ENCODE results near the gene CDH4. TPM values are rescaled to one million over a fixed set of nuclear protein-coding genes. Genes with fewer than 3 reads are reported as not detected.

Gene CDH4
- total RNA-seq, 2 experiments from 2014 or later: not detected

DNA sequence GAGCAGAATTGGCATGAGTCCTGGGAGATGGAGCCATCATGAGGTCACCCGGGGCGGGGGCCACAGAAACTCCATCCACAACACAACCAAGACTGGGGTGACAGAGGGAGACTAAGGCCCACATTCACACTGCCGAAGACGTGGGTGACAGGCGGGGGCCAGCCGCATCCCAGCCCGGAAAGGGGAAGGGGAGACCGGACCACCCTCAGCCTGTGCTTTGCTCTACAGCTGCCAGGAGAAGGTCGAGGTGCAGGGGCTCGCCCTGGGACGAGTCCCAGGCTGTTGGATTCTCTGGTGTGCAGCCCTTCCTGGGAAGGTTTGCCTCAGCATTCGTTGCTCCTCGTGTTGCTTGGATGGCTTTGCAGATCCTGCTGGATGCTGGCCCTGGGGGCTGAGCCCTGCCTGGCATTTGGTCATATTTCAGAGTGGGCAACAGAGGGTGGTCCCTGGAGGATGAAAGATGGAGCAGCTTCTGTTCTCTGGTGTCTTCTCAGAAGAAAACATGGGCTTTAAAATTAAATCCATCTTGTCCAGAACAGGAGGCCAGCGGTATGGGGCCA, 484.8 kb downstream of the CDH4 start:
- Histone ChIP-seq H4K20me1 (ENCODE audit: insufficient read depth, low read length) (no peaks in the 10 kb centered on the region), H3K4me3 (ENCODE audit: low read depth, low read length, poor library complexity, severe bottlenecking) (no peak overlapping the region), H3K9me2 (ENCODE audit: insufficient read depth, low read length) (no peaks in the 10 kb centered on the region), H3K79me2 (ENCODE audit: insufficient read depth, low read depth, low read length) (no peaks in the 10 kb centered on the region), H3K9me3 (ENCODE audit: low read length) (no peaks in the 10 kb centered on the region), H3K36me3 (ENCODE audit: insufficient read depth, low read length) (no peaks in the 10 kb centered on the region), H3K4me1 (ENCODE audit: insufficient read depth, low read length, poor library complexity, severe bottlenecking) (no peaks in the 10 kb centered on the region), H2AFZ (ENCODE audit: low read length) (no peak overlapping the region), H3K27ac (ENCODE audit: low read depth, low read length, poor library complexity, severe bottlenecking) (no peak overlapping the region), H3K4me2 (ENCODE audit: low read length) (no peak overlapping the region)
- ChIA-PET CTCF (ENCODE audit: unreplicated experiment) (no interaction called here), POLR2A (no interaction called here)
- intact Hi-C loops (cut with micrococcal nuclease; ENCODE audit: unreplicated experiment): no loop called here
- no peak for TF ChIP-seq EZH2phosphoT487 (IDR thresholded peaks at IDR 0.05; ENCODE audit: borderline replicate concordance, low read depth, low read length)
- TF ChIP-seq, protein P1, sequence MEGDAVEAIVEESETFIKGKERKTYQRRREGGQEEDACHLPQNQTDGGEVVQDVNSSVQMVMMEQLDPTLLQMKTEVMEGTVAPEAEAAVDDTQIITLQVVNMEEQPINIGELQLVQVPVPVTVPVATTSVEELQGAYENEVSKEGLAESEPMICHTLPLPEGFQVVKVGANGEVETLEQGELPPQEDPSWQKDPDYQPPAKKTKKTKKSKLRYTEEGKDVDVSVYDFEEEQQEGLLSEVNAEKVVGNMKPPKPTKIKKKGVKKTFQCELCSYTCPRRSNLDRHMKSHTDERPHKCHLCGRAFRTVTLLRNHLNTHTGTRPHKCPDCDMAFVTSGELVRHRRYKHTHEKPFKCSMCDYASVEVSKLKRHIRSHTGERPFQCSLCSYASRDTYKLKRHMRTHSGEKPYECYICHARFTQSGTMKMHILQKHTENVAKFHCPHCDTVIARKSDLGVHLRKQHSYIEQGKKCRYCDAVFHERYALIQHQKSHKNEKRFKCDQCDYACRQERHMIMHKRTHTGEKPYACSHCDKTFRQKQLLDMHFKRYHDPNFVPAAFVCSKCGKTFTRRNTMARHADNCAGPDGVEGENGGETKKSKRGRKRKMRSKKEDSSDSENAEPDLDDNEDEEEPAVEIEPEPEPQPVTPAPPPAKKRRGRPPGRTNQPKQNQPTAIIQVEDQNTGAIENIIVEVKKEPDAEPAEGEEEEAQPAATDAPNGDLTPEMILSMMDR (conservative IDR thresholded peaks at IDR 0.05; ENCODE audit: low read length): no peak
- BruUV-seq (replicated peaks): no TSS peak
- no peak for DNase-seq (ENCODE audit: low spot score)

DNA sequence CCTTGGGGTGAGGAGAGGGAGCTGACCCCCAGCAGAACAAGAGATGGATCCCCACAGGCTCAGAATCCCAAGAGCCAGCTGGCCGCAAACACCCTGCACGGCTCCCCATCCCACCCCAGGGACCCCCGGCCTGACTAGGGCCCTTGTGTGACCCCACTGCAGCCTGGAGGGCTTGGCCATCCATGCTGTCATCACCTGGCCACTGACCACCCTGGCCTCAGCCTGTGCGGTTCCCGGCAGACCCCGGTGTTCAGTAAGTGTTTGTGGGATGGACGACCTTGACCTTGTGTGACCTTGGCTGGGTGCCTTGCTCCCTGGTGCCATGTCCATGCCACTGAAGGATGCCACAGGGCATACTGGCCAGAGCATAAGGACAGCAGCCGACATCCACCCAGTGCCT, 485.3 kb downstream of the CDH4 start:
- no peak for TF ChIP-seq EZH2phosphoT487 (IDR thresholded peaks at IDR 0.05; ENCODE audit: borderline replicate concordance, low read depth, low read length)
- TF ChIP-seq, protein P1 (conservative IDR thresholded peaks at IDR 0.05; ENCODE audit: low read length): no peak

DNA sequence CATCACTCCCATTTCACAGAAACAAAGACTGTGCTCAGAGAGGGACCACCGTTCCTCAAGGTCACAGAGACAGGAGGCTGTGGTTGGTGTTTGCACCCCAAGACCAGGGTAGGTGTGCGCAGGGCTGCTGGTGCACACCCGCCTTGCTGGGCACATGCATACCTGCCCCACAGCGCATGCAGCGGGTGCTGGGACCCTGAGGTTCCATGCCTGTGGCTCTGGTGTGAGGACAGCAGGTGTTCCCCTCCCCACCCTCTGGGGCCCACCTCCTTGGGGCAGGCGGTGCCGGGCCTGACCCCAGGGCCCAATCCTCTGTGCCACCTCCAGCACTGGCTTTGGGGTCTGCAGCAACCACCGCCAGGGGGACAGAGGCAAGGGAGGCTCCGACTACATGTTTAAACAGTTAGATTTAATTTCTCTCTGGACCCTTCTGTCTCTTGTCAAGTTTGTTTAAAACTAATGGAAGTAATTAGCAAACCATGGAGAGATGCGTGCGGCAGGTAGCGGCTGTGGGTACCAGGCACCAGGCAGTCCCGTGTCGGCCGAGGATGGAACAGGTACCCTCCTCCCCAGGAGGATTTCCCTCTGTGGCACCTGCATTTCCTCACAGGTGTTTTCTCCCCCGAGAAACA, 485.9 kb downstream of the CDH4 start:
- H3K4me1 ChIP-seq (ENCODE audit: insufficient read depth, low read length, poor library complexity, severe bottlenecking): no peaks in the 10 kb centered on the region
- DNase-seq (ENCODE audit: low spot score): no peak
- H4K20me1 ChIP-seq (ENCODE audit: insufficient read depth, low read length): no peaks in the 10 kb centered on the region
- TF ChIP-seq, protein P1 (conservative IDR thresholded peaks at IDR 0.05; ENCODE audit: low read length): no peak
- TF ChIP-seq EZH2phosphoT487 (IDR thresholded peaks at IDR 0.05; ENCODE audit: borderline replicate concordance, low read depth, low read length): no peak
- no peak overlapping the region for H3K4me3 ChIP-seq (ENCODE audit: low read depth, low read length, poor library complexity, severe bottlenecking)
- H3K4me2 ChIP-seq (ENCODE audit: low read length): no peak overlapping the region
- H3K27ac ChIP-seq (ENCODE audit: low read depth, low read length, poor library complexity, severe bottlenecking): no peak overlapping the region
- intact Hi-C loops (cut with micrococcal nuclease; ENCODE audit: unreplicated experiment): no loop called here
- ChIA-PET CTCF (ENCODE audit: unreplicated experiment) (no interaction called here), POLR2A (no interaction called here)
- H3K79me2 ChIP-seq (ENCODE audit: insufficient read depth, low read depth, low read length): no peaks in the 10 kb centered on the region
- no peaks in the 10 kb centered on the region for H3K9me2 ChIP-seq (ENCODE audit: insufficient read depth, low read length)
- no TSS peak for BruUV-seq (replicated peaks)
- H3K36me3 ChIP-seq (ENCODE audit: insufficient read depth, low read length): no peaks in the 10 kb centered on the region
- no peaks in the 10 kb centered on the region for H3K9me3 ChIP-seq (ENCODE audit: low read length)
- H2AFZ ChIP-seq (ENCODE audit: low read length): no peak overlapping the region

More for the DNA sequence above, 485.3 kb downstream of the CDH4 start:
- H4K20me1 ChIP-seq (ENCODE audit: insufficient read depth, low read length): no peaks in the 10 kb centered on the region
- CTCF ChIA-PET (ENCODE audit: unreplicated experiment): no interaction called here
- no peaks in the 10 kb centered on the region for H3K4me1 ChIP-seq (ENCODE audit: insufficient read depth, low read length, poor library complexity, severe bottlenecking)
- H2AFZ ChIP-seq (ENCODE audit: low read length): no peak overlapping the region
- H3K9me3 ChIP-seq (ENCODE audit: low read length): no peaks in the 10 kb centered on the region
- POLR2A ChIA-PET: no interaction called here
- no TSS peak for BruUV-seq (replicated peaks)
- intact Hi-C loops (cut with micrococcal nuclease; ENCODE audit: unreplicated experiment): no loop called here
- H3K79me2 ChIP-seq (ENCODE audit: insufficient read depth, low read depth, low read length): no peaks in the 10 kb centered on the region
- H3K4me2 ChIP-seq (ENCODE audit: low read length): no peak overlapping the region
- DNase-seq (ENCODE audit: low spot score): no peak
- H3K27ac ChIP-seq (ENCODE audit: low read depth, low read length, poor library complexity, severe bottlenecking): no peak overlapping the region
- H3K9me2 ChIP-seq (ENCODE audit: insufficient read depth, low read length): no peaks in the 10 kb centered on the region
- H3K36me3 ChIP-seq (ENCODE audit: insufficient read depth, low read length): no peaks in the 10 kb centered on the region
- no peak overlapping the region for H3K4me3 ChIP-seq (ENCODE audit: low read depth, low read length, poor library complexity, severe bottlenecking)

Measured in OCI-LY7 (cell line).